Keratinocyte (primary cell): ENCODE results near the gene HGFAC.

Experiments
- CTCF ChIP-seq, 3 experiments: IDR thresholded peaks in 1 of 3; conservative IDR thresholded peaks in 1 of 3; optimal IDR thresholded peaks in 1 of 3; 2 replicates in 2 of 3; 3 replicates in 1 of 3; pipeline versions ENCODE3 to v1.5.1; 2011; ENCODE audit warnings: low read length in 3 of 3, mild to moderate bottlenecking in 3 of 3, moderate library complexity in 2 of 3, control low read depth in 1 of 3, inconsistent platforms in 1 of 3; ENCODE audit not compliant: insufficient read depth in 2 of 3; ENCODE audit errors: extremely low read depth in 1 of 3
- EZH2 ChIP-seq: IDR thresholded peaks from one replicate; pipeline ENCODE4 v1.6.1; 2012; ENCODE audit warnings: inconsistent platforms, mild to moderate bottlenecking, low read length, moderate library complexity

DNA sequence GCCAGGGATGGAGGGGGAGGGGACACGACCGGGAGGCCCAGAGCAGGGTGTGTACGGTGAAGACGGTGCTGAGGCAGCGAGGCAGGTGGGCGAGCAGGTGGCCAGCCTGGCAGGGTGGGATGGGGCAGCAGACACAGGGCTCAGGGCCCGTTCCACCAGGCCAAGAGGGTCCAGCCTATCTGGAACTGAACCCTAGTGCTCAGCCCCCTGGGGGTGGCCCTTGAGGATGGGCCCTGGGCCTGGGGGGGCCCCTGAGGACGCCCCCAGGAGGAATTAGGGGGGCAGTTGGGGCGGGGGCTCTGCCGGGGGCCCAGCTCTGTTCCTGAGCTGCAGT, 3.0 kb upstream of the HGFAC start:
- no peak for TF ChIP-seq CTCF (optimal IDR thresholded peaks at IDR 0.05 in 1 of 3, IDR thresholded peaks at IDR 0.05 in 1 of 3, conservative IDR thresholded peaks at IDR 0.05 in 1 of 3; ENCODE audit: extremely low read depth in 1 of 3, insufficient read depth in 2 of 3, low read length in 3 of 3)
- no peak for TF ChIP-seq EZH2
